Spleen (tissue), 7 donors: Measurements from ENCODE around the gene MTMR1.

Experiments used
- POLR2A ChIP-seq, 3 donors: fragments of 450-650 bp; IDR thresholded peaks; one replicate each; pipeline ENCODE4 v1.5.1; 2017; ENCODE audit warnings: antibody characterized with exemption in 3 of 3, mild to moderate bottlenecking in 1 of 3
- POLR2AphosphoS5 ChIP-seq, 3 donors: sonication (generic); formaldehyde crosslinking; IDR thresholded peaks; one replicate each; pipeline ENCODE4 v1.5.1; 2017; ENCODE audit warnings: antibody characterized with exemption in 3 of 3
- TF ChIP-seq, protein P1 (sequence below), 11 experiments: fragments of 200-600 bp in 7 of 11; fragments of 450-650 bp in 4 of 11; sonication (generic) in 4 of 11; IDR thresholded peaks in 8 of 11; conservative IDR thresholded peaks in 3 of 11; 1 replicate in 7 of 11; 2 replicates in 4 of 11; pipeline versions ENCODE4 v1.4.0 to v1.8.0; 2016 to 2021; ENCODE audit warnings: antibody characterized with exemption in 11 of 11, inconsistent platforms in 4 of 11, mild to moderate bottlenecking in 1 of 11
- donor health status: DM: no; HTN: no; CAD: no; lungs with moderate emphysema.
- donor health status: DM: no; HTN: no; CAD: no.
- donor health status: DM: no; HTN: no; CAD: no.

DNA sequence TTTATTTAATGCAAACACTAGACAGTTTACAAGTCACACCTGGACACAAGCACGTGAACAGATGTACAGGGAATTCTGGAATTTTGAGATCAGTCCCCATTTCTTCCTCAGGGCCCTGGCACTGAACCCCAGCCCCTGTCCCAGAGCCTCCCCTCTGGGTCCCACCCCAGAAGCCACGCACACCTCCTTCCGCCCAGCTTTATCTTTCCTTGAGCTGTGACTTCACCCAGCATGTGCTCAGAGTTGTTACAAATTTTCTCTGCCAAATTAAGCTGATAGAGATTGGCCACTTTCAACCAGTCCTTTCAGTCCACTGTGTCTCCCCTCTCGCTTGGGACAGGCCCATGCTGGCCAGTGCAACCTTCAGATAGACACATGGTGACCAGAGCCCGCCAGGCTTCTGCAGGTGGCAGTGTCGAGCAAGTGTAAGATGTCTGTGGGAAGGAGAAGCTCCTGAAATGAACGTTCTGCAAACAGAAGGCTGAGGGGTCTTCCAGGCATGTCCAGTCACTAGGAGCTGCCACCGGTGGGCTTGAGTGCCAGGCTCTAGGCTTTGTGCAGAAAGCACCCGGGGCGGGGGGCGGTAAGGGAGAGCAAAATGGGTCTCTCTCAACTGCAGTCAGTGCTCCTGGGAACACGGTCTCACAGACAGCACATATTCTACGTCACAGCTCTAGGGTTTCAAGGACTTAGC is 73.3 kb downstream of the MTMR1 start:
- TF ChIP-seq, protein P1, sequence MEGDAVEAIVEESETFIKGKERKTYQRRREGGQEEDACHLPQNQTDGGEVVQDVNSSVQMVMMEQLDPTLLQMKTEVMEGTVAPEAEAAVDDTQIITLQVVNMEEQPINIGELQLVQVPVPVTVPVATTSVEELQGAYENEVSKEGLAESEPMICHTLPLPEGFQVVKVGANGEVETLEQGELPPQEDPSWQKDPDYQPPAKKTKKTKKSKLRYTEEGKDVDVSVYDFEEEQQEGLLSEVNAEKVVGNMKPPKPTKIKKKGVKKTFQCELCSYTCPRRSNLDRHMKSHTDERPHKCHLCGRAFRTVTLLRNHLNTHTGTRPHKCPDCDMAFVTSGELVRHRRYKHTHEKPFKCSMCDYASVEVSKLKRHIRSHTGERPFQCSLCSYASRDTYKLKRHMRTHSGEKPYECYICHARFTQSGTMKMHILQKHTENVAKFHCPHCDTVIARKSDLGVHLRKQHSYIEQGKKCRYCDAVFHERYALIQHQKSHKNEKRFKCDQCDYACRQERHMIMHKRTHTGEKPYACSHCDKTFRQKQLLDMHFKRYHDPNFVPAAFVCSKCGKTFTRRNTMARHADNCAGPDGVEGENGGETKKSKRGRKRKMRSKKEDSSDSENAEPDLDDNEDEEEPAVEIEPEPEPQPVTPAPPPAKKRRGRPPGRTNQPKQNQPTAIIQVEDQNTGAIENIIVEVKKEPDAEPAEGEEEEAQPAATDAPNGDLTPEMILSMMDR (IDR thresholded peaks at IDR 0.05 in 8 of 11, conservative IDR thresholded peaks at IDR 0.05 in 3 of 11) = no peak
- no peak for TF ChIP-seq POLR2AphosphoS5 (IDR thresholded peaks at IDR 0.05)
- TF ChIP-seq POLR2A (IDR thresholded peaks at IDR 0.05) = no peak
